SK-N-SH (cell line): ENCODE measurements around the gene TECRL. TPM values are rescaled to one million over a fixed set of nuclear protein-coding genes. Genes with fewer than 3 reads are reported as not detected.

ENCODE experiments used
- CTCF ChIA-PET: fragments of 300-600, 350-600 bp; formaldehyde crosslinking; extraction: SDS; loops from one replicate; lab custom pipeline; 2021; lab: Yijun Ruan, JAX
- POLR2A ChIA-PET: fragments of 350-600 bp; sonication (Branson Sonifier 250); formaldehyde crosslinking; extraction: SDS; loops from one replicate; lab custom pipeline; 2020; ENCODE audit warnings: antibody characterized with exemption, inconsistent platforms; lab: Yijun Ruan, JAX
- DNase-seq: peaks from one replicate; pipeline ENCODE4 v3.0.0; 2012
- H2AFZ ChIP-seq: fragments of 200-600 bp; sonication (generic); 2 replicates; pipeline ENCODE4 v1.8.1; 2016; ENCODE audit warnings: antibody characterized with exemption, mild to moderate bottlenecking, low read depth
- H3F3A ChIP-seq: fragments of 200-600 bp; sonication (generic); replicated peaks from 2 replicates; pipeline ENCODE3; 2016; ENCODE audit warnings: antibody characterized with exemption, mild to moderate bottlenecking; ENCODE audit not compliant: insufficient read depth
- H3K27ac ChIP-seq, 2 experiments: fragments of 200-500 bp in 1 of 2; fragments of 200-600 bp in 1 of 2; sonication (Bioruptor generic) in 1 of 2; sonication (generic), shearing (Covaris generic) in 1 of 2; 2 replicates each; pipeline versions ENCODE4 v1.5.1 to v1.6.1; 2014 to 2016; ENCODE audit warnings: low read depth in 2 of 2, inconsistent platforms in 1 of 2, low read length in 1 of 2, mild to moderate bottlenecking in 1 of 2, mixed read lengths in 1 of 2
- H3K27me3 ChIP-seq: fragments of 200-600 bp; sonication (generic), shearing (Covaris generic); 2 replicates; pipeline ENCODE4 v1.6.1; 2016; ENCODE audit warnings: mixed run types; ENCODE audit not compliant: insufficient read depth
- H3K36me3 ChIP-seq, 2 experiments: fragments of 200-500 bp in 1 of 2; fragments of 200-600 bp in 1 of 2; sonication (Bioruptor generic) in 1 of 2; sonication (generic) in 1 of 2; replicated peaks in 1 of 2; 2 replicates each; pipeline versions ENCODE3 to v1.5.1; 2014 to 2016; ENCODE audit warnings: low read length in 1 of 2, mild to moderate bottlenecking in 1 of 2; ENCODE audit not compliant: insufficient read depth in 2 of 2, control insufficient read depth in 1 of 2
- H3K4me1 ChIP-seq, 2 experiments: fragments of 200-500 bp in 1 of 2; fragments of 200-600 bp in 1 of 2; sonication (Bioruptor generic) in 1 of 2; sonication (generic), shearing (Covaris generic) in 1 of 2; 2 replicates each; pipeline versions ENCODE4 v1.5.1 to v1.6.1; 2014 to 2016; ENCODE audit warnings: low read depth in 1 of 2, low read length in 1 of 2, mixed run types in 1 of 2; ENCODE audit not compliant: insufficient read depth in 2 of 2, control insufficient read depth in 1 of 2
- H3K4me2 ChIP-seq: fragments of 200-600 bp; sonication (generic), shearing (Covaris generic); 2 replicates; pipeline ENCODE4 v1.6.1; 2017; ENCODE audit warnings: mixed run types
- H3K4me3 ChIP-seq, 2 experiments: fragments of 200-500 bp in 1 of 2; fragments of 200-600 bp in 1 of 2; sonication (Bioruptor generic) in 1 of 2; sonication (generic), shearing (Covaris generic) in 1 of 2; 2 replicates each; pipeline versions ENCODE4 v1.5.1 to v1.8.1; 2014 to 2016; ENCODE audit warnings: low read depth in 2 of 2, inconsistent platforms in 1 of 2, low read length in 1 of 2, mild to moderate bottlenecking in 1 of 2, mixed read lengths in 1 of 2, moderate library complexity in 1 of 2
- H3K79me2 ChIP-seq: fragments of 200-600 bp; sonication (generic); 2 replicates; pipeline ENCODE4 v1.8.1; 2017; ENCODE audit warnings: mild to moderate bottlenecking; ENCODE audit not compliant: insufficient read depth
- H3K9ac ChIP-seq: fragments of 200-600 bp; sonication (generic); 2 replicates; pipeline ENCODE4 v1.6.1; 2017; ENCODE audit warnings: mixed run types
- H3K9me2 ChIP-seq: fragments of 200-600 bp; sonication (generic); 2 replicates; pipeline ENCODE4 v1.6.1; 2017; ENCODE audit warnings: mixed run types
- H3K9me3 ChIP-seq: fragments of 200-600 bp; sonication (generic); 2 replicates; pipeline ENCODE4 v1.6.1; 2017; ENCODE audit warnings: mixed run types, mild to moderate bottlenecking, moderate library complexity
- H4K20me1 ChIP-seq: fragments of 200-600 bp; sonication (generic); 2 replicates; pipeline ENCODE4 v1.6.1; 2017; ENCODE audit warnings: mild to moderate bottlenecking, mixed run types; ENCODE audit not compliant: insufficient read depth
- CHD2 ChIP-seq: fragments of 150-350 bp; IDR thresholded peaks from 2 replicates; pipeline ENCODE4 v1.6.1; 2018; ENCODE audit warnings: low read length; ENCODE audit not compliant: partially characterized antibody
- EP300 ChIP-seq, 2 experiments: IDR thresholded peaks; 2 replicates each; pipeline versions ENCODE4 v1.4.0 to v1.6.1; 2012; ENCODE audit warnings: borderline replicate concordance in 1 of 2, low read depth in 1 of 2, low read length in 1 of 2
- FOXM1 ChIP-seq: IDR thresholded peaks from 2 replicates; pipeline ENCODE4 v1.4.0; 2012; ENCODE audit warnings: low read depth, mild to moderate bottlenecking
- GABPA ChIP-seq: IDR thresholded peaks from 2 replicates; pipeline ENCODE4 v1.4.0; 2012; ENCODE audit warnings: low read depth, mild to moderate bottlenecking
- JUND ChIP-seq: IDR thresholded peaks from 2 replicates; pipeline ENCODE4 v1.4.0; 2012
- MEF2A ChIP-seq: IDR thresholded peaks from 2 replicates; pipeline ENCODE4 v1.4.0; 2012; ENCODE audit warnings: low read depth, borderline replicate concordance
- NFIC ChIP-seq: IDR thresholded peaks from 2 replicates; pipeline ENCODE4 v1.4.0; 2012; ENCODE audit warnings: borderline replicate concordance
- NRF1 ChIP-seq: IDR thresholded peaks from 2 replicates; pipeline ENCODE4 v1.6.1; 2012; ENCODE audit warnings: low read depth, mild to moderate bottlenecking, low read length
- PBX3 ChIP-seq: IDR thresholded peaks from 2 replicates; pipeline ENCODE4; 2012
- RCOR1 ChIP-seq: fragments of 150-350 bp; IDR thresholded peaks from 2 replicates; pipeline ENCODE4 v1.6.1; 2017; ENCODE audit warnings: antibody characterized with exemption, low read length
- SIN3A ChIP-seq: IDR thresholded peaks from 2 replicates; pipeline ENCODE4 v1.6.1; 2012; ENCODE audit warnings: low read depth, mild to moderate bottlenecking, low read length, moderate library complexity, borderline replicate concordance
- USF2 ChIP-seq: fragments of 150-350 bp; IDR thresholded peaks from 2 replicates; pipeline ENCODE4 v1.6.1; 2017; ENCODE audit warnings: antibody characterized with exemption, low read length, low read depth, borderline replicate concordance
- ZBTB33 ChIP-seq: IDR thresholded peaks from 2 replicates; pipeline ENCODE4 v1.4.0; 2012; ENCODE audit warnings: low read depth, borderline replicate concordance
- WGBS: methylation state at CpG from one replicate; pipeline ENCODE4 v1.1.6; 2017; ENCODE audit warnings: low lambda C conversion rate; 5-methylcytosine and 5-hydroxymethylcytosine counted together
- polyA plus RNA-seq, 3 experiments: library from polyadenylated mRNA; depleted of rRNA; stranded (reverse); fragments of >200 nt; gene quantifications; 2 replicates each; pipeline ENCODE4 v1.2.3, GENCODE V29; 2012

The TECRL gene
- polyA plus RNA-seq, 1 of the 3 experiments (the other 2 are of a cell fraction) = not detected

GRCh38 chr4:64306255-64306565, 103.0 kb downstream of the TECRL start:
- Histone ChIP-seq H3K27ac (no peak overlapping the region), H4K20me1 (no peaks in the 10 kb centered on the region), H3K36me3 (no peaks in the 10 kb centered on the region), H3K4me3 (no peak overlapping the region), H3K27me3 (no peaks in the 10 kb centered on the region), H3K79me2 (no peaks in the 10 kb centered on the region), H2AFZ (no peak overlapping the region), H3F3A (no peaks in the 10 kb centered on the region), H3K9ac (no peak overlapping the region), H3K9me3 (no peaks in the 10 kb centered on the region), H3K9me2 (no peaks in the 10 kb centered on the region), H3K4me1 (no peaks in the 10 kb centered on the region), H3K4me2 (no peak overlapping the region)
- 9% methylated on average over 4 of the region's 4 CpGs for WGBS
- TF ChIP-seq JUND (no peak), GABPA (no peak), NFIC (no peak), MEF2A (no peak), FOXM1 (no peak), CHD2 (no peak), USF2 (no peak)
- DNase-seq = no peak
- ChIA-PET POLR2A (no interaction called here), CTCF (no interaction called here)

GRCh38 chr4:64305565-64306254, 103.5 kb downstream of the TECRL start:
- no peak for DNase-seq
- no peak overlapping the region for H3K4me3 ChIP-seq
- POLR2A ChIA-PET = no interaction called here
- no peaks in the 10 kb centered on the region for H3K9me2 ChIP-seq
- no peak overlapping the region for H2AFZ ChIP-seq
- H3K9me3 ChIP-seq = no peaks in the 10 kb centered on the region
- H3K36me3 ChIP-seq = no peaks in the 10 kb centered on the region
- no peaks in the 10 kb centered on the region for H3K4me1 ChIP-seq
- TF ChIP-seq SIN3A = no peak
- no peak for TF ChIP-seq EP300 (IDR thresholded peaks at IDR 0.05; ENCODE audit: borderline replicate concordance in 1 of 2, low read depth in 1 of 2, low read length in 1 of 2)
- TF ChIP-seq RCOR1 = no peak
- no peak for TF ChIP-seq NRF1
- no peak for TF ChIP-seq PBX3
- TF ChIP-seq ZBTB33 = no peak
- H3K4me2 ChIP-seq = no peak overlapping the region
- H3K9ac ChIP-seq = no peak overlapping the region
- H3K27me3 ChIP-seq = no peaks in the 10 kb centered on the region
- 4% methylated on average over 1 of the region's 1 CpG for WGBS
- CTCF ChIA-PET = no interaction called here
- H3F3A ChIP-seq = no peaks in the 10 kb centered on the region
- H4K20me1 ChIP-seq = no peaks in the 10 kb centered on the region
- H3K27ac ChIP-seq = no peak overlapping the region
- H3K79me2 ChIP-seq = no peaks in the 10 kb centered on the region
